Endothelial cell of umbilical vein (primary cell): Measurements from ENCODE around the gene FANCE. TPM values are rescaled to one million over a fixed set of nuclear protein-coding genes. Genes with fewer than 3 reads are reported as not detected.

Source experiments
- BruUV-seq: library from RNA; stranded (reverse); fragments of 400-500 nt; replicated peaks from 2 replicates; lab custom pipeline; 2021; lab: Mats Ljungman, UMichigan
- CTCF ChIA-PET: fragments of 300-600, 350-600 bp; sonication (Branson Sonifier 250); formaldehyde crosslinking; loops from one replicate; lab custom pipeline; 2021; ENCODE audit warnings: antibody characterized with exemption, inconsistent platforms; lab: Charles Lee
- POLR2A ChIA-PET: fragments of 300-600, 350-600 bp; sonication (Branson Sonifier 250); formaldehyde crosslinking; loops from one replicate; lab custom pipeline; 2021; ENCODE audit warnings: antibody characterized with exemption, inconsistent platforms; lab: Charles Lee
- DNase-seq: peaks from one replicate; pipeline ENCODE4 v3.0.0-alpha.2; 2011; ENCODE audit warnings: low read depth, low spot score
- FAIRE-seq: peaks from 2 replicates; lab custom pipeline; 2011; peaks lifted over from hg19 to GRCh38; lab: Jason Lieb, UNC
- H2AFZ ChIP-seq: 2 replicates; pipeline ENCODE4 v1.6.0; 2012; ENCODE audit warnings: low read depth, low read length, control low read depth, inconsistent platforms
- H3K27ac ChIP-seq: 2 replicates; pipeline ENCODE4 v1.5.1; 2011; ENCODE audit warnings: low read depth, mild to moderate bottlenecking, control low read depth, low read length, moderate library complexity; ENCODE audit not compliant: insufficient read depth
- H3K27me3 ChIP-seq, 2 experiments: 2 replicates each; pipeline versions ENCODE4 v1.6.0 to v1.6.1; 2011; ENCODE audit warnings: low read length in 2 of 2, mixed read lengths in 1 of 2; ENCODE audit not compliant: control insufficient read depth in 2 of 2, insufficient read depth in 2 of 2
- H3K36me3 ChIP-seq, 2 experiments: 2 replicates in 1 of 2; 3 replicates in 1 of 2; pipeline ENCODE4 v1.5.1; 2011; ENCODE audit warnings: low read length in 2 of 2, mild to moderate bottlenecking in 1 of 2, moderate library complexity in 1 of 2; ENCODE audit not compliant: control insufficient read depth in 2 of 2, insufficient read depth in 2 of 2; ENCODE audit errors: extremely low read depth in 1 of 2
- H3K4me1 ChIP-seq: 3 replicates; pipeline ENCODE4 v1.5.1; 2011; ENCODE audit warnings: mild to moderate bottlenecking, low read length; ENCODE audit not compliant: control insufficient read depth, insufficient read depth; ENCODE audit errors: extremely low read depth
- H3K4me2 ChIP-seq: 2 replicates; pipeline ENCODE4 v1.6.1; 2011; ENCODE audit warnings: low read length, control low read depth, mixed read lengths; ENCODE audit not compliant: insufficient read depth
- H3K4me3 ChIP-seq, 3 experiments: fragments of 200-600 bp in 1 of 3; sonication (generic), shearing (Covaris generic) in 1 of 3; replicated peaks in 1 of 3; 2 replicates each; pipeline ENCODE4 v1.5.1; 2011 to 2016; ENCODE audit warnings: control low read depth in 3 of 3, low read length in 3 of 3, mild to moderate bottlenecking in 2 of 3, inconsistent platforms in 1 of 3, low read depth in 1 of 3, moderate library complexity in 1 of 3; ENCODE audit not compliant: insufficient read depth in 1 of 3
- H3K79me2 ChIP-seq: 2 replicates; pipeline ENCODE4 v1.6.0; 2012; ENCODE audit warnings: low read length, inconsistent platforms; ENCODE audit not compliant: control insufficient read depth, insufficient read depth
- H3K9ac ChIP-seq: replicated peaks from 2 replicates; pipeline ENCODE3; 2011; ENCODE audit warnings: low read length, control low read depth; ENCODE audit not compliant: insufficient read depth; ENCODE audit errors: extremely low read depth
- H3K9me1 ChIP-seq: replicated peaks from 3 replicates; pipeline ENCODE4 v1.6.0; 2011; ENCODE audit warnings: mild to moderate bottlenecking, low read length; ENCODE audit not compliant: control insufficient read depth, insufficient read depth; ENCODE audit errors: extremely low read depth
- H3K9me3 ChIP-seq: replicated peaks from 2 replicates; pipeline ENCODE4 v1.5.1; 2012; ENCODE audit warnings: low read length, inconsistent platforms; ENCODE audit not compliant: control insufficient read depth, insufficient read depth
- H4K20me1 ChIP-seq: replicated peaks from 2 replicates; pipeline ENCODE3; 2011; ENCODE audit warnings: mild to moderate bottlenecking, low read length; ENCODE audit not compliant: control insufficient read depth, insufficient read depth; ENCODE audit errors: extremely low read depth
- EZH2 ChIP-seq: IDR thresholded peaks from 2 replicates; pipeline ENCODE4 v1.6.1; 2012; ENCODE audit warnings: borderline replicate concordance, low read depth, mild to moderate bottlenecking, moderate library complexity, low read length, inconsistent platforms; ENCODE audit not compliant: severe bottlenecking
- FOS ChIP-seq: IDR thresholded peaks from 2 replicates; pipeline ENCODE4 v1.6.1; 2011; ENCODE audit warnings: mild to moderate bottlenecking, low read length, moderate library complexity, borderline replicate concordance; ENCODE audit not compliant: insufficient read depth
- GATA2 ChIP-seq: IDR thresholded peaks from 2 replicates; pipeline ENCODE4 v1.7.0; 2011; ENCODE audit warnings: low read depth, mild to moderate bottlenecking, moderate library complexity, mixed read lengths, low read length; ENCODE audit not compliant: insufficient read length, insufficient read depth
- JUN ChIP-seq: IDR thresholded peaks from 2 replicates; pipeline ENCODE4 v1.6.1; 2011; ENCODE audit warnings: borderline replicate concordance, low read depth; ENCODE audit not compliant: insufficient read length, insufficient read depth
- MAX ChIP-seq: IDR thresholded peaks from 2 replicates; pipeline ENCODE4 v1.6.1; 2011; ENCODE audit not compliant: insufficient read depth, insufficient read length
- MYC ChIP-seq: IDR thresholded peaks from one replicate; pipeline ENCODE4 v1.6.1; 2011; ENCODE audit warnings: mild to moderate bottlenecking, low read depth, low read length
- POLR2A ChIP-seq: IDR thresholded peaks from 2 replicates; pipeline ENCODE4 v1.6.1; 2012; ENCODE audit warnings: low read depth, mild to moderate bottlenecking, control low read depth, low read length
- POLR2AphosphoS5 ChIP-seq: IDR thresholded peaks from 2 replicates; pipeline ENCODE4 v1.6.1; 2012; ENCODE audit warnings: low read depth, mild to moderate bottlenecking, control low read depth, low read length, moderate library complexity; ENCODE audit not compliant: insufficient read depth
- dilution Hi-C: fragments of 300-500 bp; cut with MboI; formaldehyde crosslinking; loops from one replicate; pipeline ENCODE4 v1.15.0; 2019; ENCODE audit warnings: low sequenced_read_pairs; ENCODE audit not compliant: extremely low pct_ligation_motif_present
- intact Hi-C: fragments of 100-400 bp; cut with micrococcal nuclease; formaldehyde crosslinking; loops from one replicate; pipeline ENCODE4 v1.10.0; 2022
- polyA plus RNA-seq, 4 experiments: library from polyadenylated mRNA; depleted of rRNA in 3 of 4; stranded (reverse) in 3 of 4; unstranded in 1 of 4; fragments of >200 nt; gene quantifications; 2 replicates each; pipeline versions ENCODE4 v1.2.1 to v1.2.3, GENCODE V29; 2011 to 2012; ENCODE audit warnings: missing spikeins in 1 of 4
- total RNA-seq: library from RNA; stranded (reverse); gene quantifications from 2 replicates; pipeline ENCODE4 v1.2.3, GENCODE V29; 2021
- TF ChIP-seq, protein P1 (sequence below), 2 donors: IDR thresholded peaks; 1 replicate in 1 of 2; 2 replicates in 1 of 2; pipeline ENCODE4 v1.5.1; 2011; ENCODE audit warnings: low read length in 2 of 2, mild to moderate bottlenecking in 2 of 2, moderate library complexity in 2 of 2, control low read depth in 1 of 2, inconsistent platforms in 1 of 2, low read depth in 1 of 2; ENCODE audit not compliant: insufficient read depth in 1 of 2; ENCODE audit errors: extremely low read depth in 1 of 2

The FANCE gene
- total and polyA plus RNA-seq, 2 donors (not counting 3 experiments of a cell fraction or from before 2014, with no cell fraction given) = 9.1 to 12.7 TPM

- Histone ChIP-seq H3K4me1 (peaks cover 12% of the 10 kb centered on the region), H3K9me3 (no peaks in the 10 kb centered on the region), H3K4me3 (no peak overlapping the region), H3K9ac (no peak overlapping the region), H3K27ac (no peak overlapping the region), H3K79me2 (no peaks in the 10 kb centered on the region), H3K27me3 (peaks cover 0 to 2% of the 10 kb centered on the region in 2 experiments), H2AFZ (no peak overlapping the region), H3K9me1 (no peaks in the 10 kb centered on the region), H4K20me1 (no peaks in the 10 kb centered on the region), H3K36me3 (no peaks in the 10 kb centered on the region), H3K4me2 (no peak overlapping the region)
- no peak for DNase-seq
- BruUV-seq = no TSS peak
- CTCF ChIA-PET = interaction anchor here (0.5 to 9.3 kb wide), 4 partner anchors 26 to 120 kb away, joined by 3 to 270 read pairs (median 118); partner anchors contain the start of gene PPARD
- POLR2A ChIA-PET = no interaction called here
- TF ChIP-seq GATA2 (no peak), FOS (no peak), POLR2AphosphoS5 (no peak), MYC (no peak), EZH2 (no peak), JUN (no peak), POLR2A (no peak), MAX (no peak)
- TF ChIP-seq, protein P1, sequence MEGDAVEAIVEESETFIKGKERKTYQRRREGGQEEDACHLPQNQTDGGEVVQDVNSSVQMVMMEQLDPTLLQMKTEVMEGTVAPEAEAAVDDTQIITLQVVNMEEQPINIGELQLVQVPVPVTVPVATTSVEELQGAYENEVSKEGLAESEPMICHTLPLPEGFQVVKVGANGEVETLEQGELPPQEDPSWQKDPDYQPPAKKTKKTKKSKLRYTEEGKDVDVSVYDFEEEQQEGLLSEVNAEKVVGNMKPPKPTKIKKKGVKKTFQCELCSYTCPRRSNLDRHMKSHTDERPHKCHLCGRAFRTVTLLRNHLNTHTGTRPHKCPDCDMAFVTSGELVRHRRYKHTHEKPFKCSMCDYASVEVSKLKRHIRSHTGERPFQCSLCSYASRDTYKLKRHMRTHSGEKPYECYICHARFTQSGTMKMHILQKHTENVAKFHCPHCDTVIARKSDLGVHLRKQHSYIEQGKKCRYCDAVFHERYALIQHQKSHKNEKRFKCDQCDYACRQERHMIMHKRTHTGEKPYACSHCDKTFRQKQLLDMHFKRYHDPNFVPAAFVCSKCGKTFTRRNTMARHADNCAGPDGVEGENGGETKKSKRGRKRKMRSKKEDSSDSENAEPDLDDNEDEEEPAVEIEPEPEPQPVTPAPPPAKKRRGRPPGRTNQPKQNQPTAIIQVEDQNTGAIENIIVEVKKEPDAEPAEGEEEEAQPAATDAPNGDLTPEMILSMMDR (IDR thresholded peaks at IDR 0.05; ENCODE audit: extremely low read depth in 1 of 2, insufficient read depth in 1 of 2, low read depth in 1 of 2, low read length in 2 of 2) = no peak
- intact Hi-C loops (no loop called here), dilution Hi-C loops (no loop called here)
- no peak for FAIRE-seq
Measured at GRCh38 chr6:35448191-35448590, 3.9 kb upstream of the FANCE start.
